Adipocyte (in vitro differentiated cells): ENCODE data around the gene VAV2.

Experiments used
- DNase-seq: peaks from one replicate; pipeline ENCODE4 v3.0.0-alpha.2; 2015; ENCODE audit warnings: low read depth
- H3K27me3 ChIP-seq: replicated peaks from 2 replicates; pipeline ENCODE4 v1.7.0; 2013; ENCODE audit warnings: mild to moderate bottlenecking, low read length, moderate library complexity; ENCODE audit not compliant: control insufficient read depth, insufficient read depth
- H3K36me3 ChIP-seq: 2 replicates; pipeline ENCODE4 v1.7.0; 2013; ENCODE audit warnings: low read length, mild to moderate bottlenecking, moderate library complexity; ENCODE audit not compliant: control insufficient read depth, insufficient read depth, severe bottlenecking
- H3K4me1 ChIP-seq: 2 replicates; pipeline ENCODE4 v1.7.0; 2013; ENCODE audit warnings: mild to moderate bottlenecking, low read length, moderate library complexity; ENCODE audit not compliant: control insufficient read depth, insufficient read depth
- H3K4me3 ChIP-seq: 2 replicates; pipeline ENCODE4 v1.7.0; 2013; ENCODE audit warnings: mild to moderate bottlenecking, low read length, moderate library complexity
- H3K9ac ChIP-seq: 2 replicates; pipeline ENCODE4 v1.7.0; 2013; ENCODE audit warnings: mild to moderate bottlenecking, low read length, moderate library complexity
- H3K9me3 ChIP-seq: 2 replicates; pipeline ENCODE4 v1.7.0; 2013; ENCODE audit warnings: mild to moderate bottlenecking, low read length, moderate library complexity; ENCODE audit not compliant: control insufficient read depth

The VAV2 gene

GRCh38 chr9:133740911-133741310 is 251.2 kb downstream of the VAV2 start:
- Histone ChIP-seq H3K9me3 (peaks cover 4% of the 10 kb centered on the region), H3K9ac (no peak overlapping the region), H3K4me1 (peaks cover 6% of the 10 kb centered on the region), H3K27me3 (peaks cover 9% of the 10 kb centered on the region), H3K4me3 (no peak overlapping the region), H3K36me3 (no peaks in the 10 kb centered on the region)
- DNase-seq: no peak

GRCh38 chr9:133739408-133740280 is 252.5 kb downstream of the VAV2 start:
- no peak for DNase-seq
- no peaks in the 10 kb centered on the region for H3K36me3 ChIP-seq
- H3K4me3 ChIP-seq: no peak overlapping the region
- peaks cover 9% of the 10 kb centered on the region for H3K27me3 ChIP-seq
- H3K9me3 ChIP-seq: no peaks in the 10 kb centered on the region
- H3K9ac ChIP-seq: no peak overlapping the region
- H3K4me1 ChIP-seq: peaks cover 6% of the 10 kb centered on the region

- Histone ChIP-seq H3K9me3 (no peaks in the 10 kb centered on the region), H3K27me3 (peaks cover 9% of the 10 kb centered on the region), H3K9ac (no peak overlapping the region), H3K36me3 (no peaks in the 10 kb centered on the region), H3K4me3 (no peak overlapping the region), H3K4me1 (peaks cover 6% of the 10 kb centered on the region)
- no peak for DNase-seq
Measured at GRCh38 chr9:133738640-133739225, 253.4 kb downstream of the VAV2 start.

GRCh38 chr9:133737774-133738639 is 254.1 kb downstream of the VAV2 start, which contains the start of gene SARDH:
Gene SARDH (minus strand): TSS chr9:133738352. CDS start chr9:133734173, 4,179 bp downstream.
- peaks cover 6% of the 10 kb centered on the region for H3K4me1 ChIP-seq
- no peaks in the 10 kb centered on the region for H3K36me3 ChIP-seq
- peaks cover 9% of the 10 kb centered on the region for H3K27me3 ChIP-seq
- H3K9me3 ChIP-seq: no peaks in the 10 kb centered on the region
- H3K9ac ChIP-seq: no peak within 1 kb of the TSS
- DNase-seq: peak; percentile 31
- peak within 1 kb of the TSS; percentile 45 for H3K4me3 ChIP-seq

GRCh38 chr9:133737071-133737773 is 254.9 kb downstream of the VAV2 start:
- Histone ChIP-seq H3K4me3 (no peak overlapping the region), H3K36me3 (no peaks in the 10 kb centered on the region), H3K27me3 (peaks cover 9% of the 10 kb centered on the region), H3K9me3 (no peaks in the 10 kb centered on the region), H3K4me1 (peaks cover 6% of the 10 kb centered on the region), H3K9ac (no peak overlapping the region)
- no peak for DNase-seq

GRCh38 chr9:133735931-133736330 is 256.2 kb downstream of the VAV2 start:
- Histone ChIP-seq H3K4me1 (peaks cover 6% of the 10 kb centered on the region), H3K27me3 (peaks cover 3% of the 10 kb centered on the region), H3K9ac (no peak overlapping the region), H3K9me3 (no peaks in the 10 kb centered on the region), H3K4me3 (no peak overlapping the region), H3K36me3 (no peaks in the 10 kb centered on the region)
- no peak for DNase-seq

GRCh38 chr9:133735415-133735775 is 256.7 kb downstream of the VAV2 start:
- H3K27me3 ChIP-seq: no peaks in the 10 kb centered on the region
- no peaks in the 10 kb centered on the region for H3K9me3 ChIP-seq
- H3K4me3 ChIP-seq: no peak overlapping the region
- DNase-seq: no peak
- peaks cover 6% of the 10 kb centered on the region for H3K4me1 ChIP-seq
- H3K9ac ChIP-seq: no peak overlapping the region
- no peaks in the 10 kb centered on the region for H3K36me3 ChIP-seq

GRCh38 chr9:133734590-133735414 is 257.3 kb downstream of the VAV2 start:
- Histone ChIP-seq H3K36me3 (no peaks in the 10 kb centered on the region), H3K9ac (no peak overlapping the region), H3K4me1 (peaks cover 6% of the 10 kb centered on the region), H3K9me3 (no peaks in the 10 kb centered on the region), H3K4me3 (no peak overlapping the region), H3K27me3 (peaks cover 1% of the 10 kb centered on the region)
- no peak for DNase-seq

- no peaks in the 10 kb centered on the region for H3K36me3 ChIP-seq
- H3K9ac ChIP-seq: no peak overlapping the region
- no peak overlapping the region for H3K4me3 ChIP-seq
- H3K9me3 ChIP-seq: no peaks in the 10 kb centered on the region
- H3K27me3 ChIP-seq: peaks cover 3% of the 10 kb centered on the region
- DNase-seq: no peak
- peaks cover 6% of the 10 kb centered on the region for H3K4me1 ChIP-seq
Measured at GRCh38 chr9:133733796-133734533, 258.2 kb downstream of the VAV2 start.

GRCh38 chr9:133733421-133733795 is 258.7 kb downstream of the VAV2 start:
- Histone ChIP-seq H3K36me3 (no peaks in the 10 kb centered on the region), H3K27me3 (peaks cover 5% of the 10 kb centered on the region), H3K9me3 (no peaks in the 10 kb centered on the region), H3K9ac (no peak overlapping the region), H3K4me1 (peaks cover 6% of the 10 kb centered on the region), H3K4me3 (no peak overlapping the region)
- DNase-seq: no peak
